Aorta (tissue), 5 donors: ENCODE measurements around the gene RFTN1. TPM values are rescaled to one million over a fixed set of nuclear protein-coding genes. Genes with fewer than 3 reads are reported as not detected.

Experiments
- ATAC-seq: fragments of 200-7000 bp; cut with Tn5 transposase; one replicate; pipeline ENCODE4 v1.9.1; 2022; ENCODE audit warnings: moderate library complexity; ENCODE audit not compliant: low FRiP score
- DNase-seq, 2 donors: peaks; one replicate each; pipeline ENCODE4 v3.0.0-alpha.2; 2020
- H3K27ac ChIP-seq, 2 donors: one replicate each; pipeline ENCODE4 v1.5.1; 2013; ENCODE audit warnings: low read length in 2 of 2, mild to moderate bottlenecking in 2 of 2, moderate library complexity in 2 of 2, control low read depth in 1 of 2, inconsistent platforms in 1 of 2, low read depth in 1 of 2
- H3K27me3 ChIP-seq, 2 donors: one replicate each; pipeline ENCODE4 v1.6.1; 2013; ENCODE audit warnings: control low read depth in 1 of 2, low read length in 1 of 2, mild to moderate bottlenecking in 1 of 2, moderate library complexity in 1 of 2; ENCODE audit not compliant: insufficient read depth in 2 of 2, control insufficient read depth in 1 of 2
- H3K36me3 ChIP-seq, 2 donors: one replicate each; pipeline ENCODE4 v1.6.1; 2013; ENCODE audit warnings: control low read depth in 1 of 2, low read length in 1 of 2, mild to moderate bottlenecking in 1 of 2; ENCODE audit not compliant: insufficient read depth in 2 of 2, control insufficient read depth in 1 of 2
- H3K4me1 ChIP-seq, 2 donors: one replicate each; pipeline ENCODE4 v1.6.1; 2013; ENCODE audit warnings: low read length in 2 of 2, control low read depth in 1 of 2, mild to moderate bottlenecking in 1 of 2, moderate library complexity in 1 of 2; ENCODE audit not compliant: insufficient read depth in 2 of 2, control insufficient read depth in 1 of 2
- H3K4me3 ChIP-seq, 2 donors: one replicate each; pipeline ENCODE4 v1.5.1; 2013; ENCODE audit warnings: low read length in 2 of 2, control low read depth in 1 of 2, mild to moderate bottlenecking in 1 of 2
- H3K9me3 ChIP-seq: one replicate; pipeline ENCODE4 v1.6.1; 2013; ENCODE audit warnings: mild to moderate bottlenecking, low read length; ENCODE audit not compliant: control insufficient read depth
- WGBS, 2 donors: extraction: QIAGEN DNeasy Blood & Tissue Kit; methylation state at CpG; one replicate each; pipeline ENCODE4 v1.1.7; 2013; 5-methylcytosine and 5-hydroxymethylcytosine counted together
- intact Hi-C, 2 donors: fragments of 100-400 bp; cut with DNase I; formaldehyde crosslinking; loops; one replicate each; pipeline versions ENCODE4 v1.14.2 to v1.15.0; 2022
- polyA plus RNA-seq, 2 donors: library from polyadenylated mRNA; stranded (reverse); fragments of 200-250 nt; gene quantifications; one replicate each; pipeline ENCODE4 v1.2.3, GENCODE V29; 2013
- total RNA-seq, 2 donors: library from RNA; stranded (reverse); fragmentation: NEBNext Ultra II Directional; extraction: Animal tissue kit (Norgen Biotek cat#: 25700); gene quantifications; one replicate each; pipeline ENCODE4 v1.2.1, GENCODE V29; 2021
- donor health status: healthy with polysubstance abuse.
- donor health status: Bipolar disorder and iron deficiency.
- donor health status: DM: no; HTN: no; CAD: no.
- donor health status: DM: no; HTN: no; CAD: no.
- donor health status: DM: yes; HTN: yes; CAD: no.

Gene RFTN1
- total and polyA plus RNA-seq, 4 donors: 12.7 to 119 (median 59.4) TPM

DNA sequence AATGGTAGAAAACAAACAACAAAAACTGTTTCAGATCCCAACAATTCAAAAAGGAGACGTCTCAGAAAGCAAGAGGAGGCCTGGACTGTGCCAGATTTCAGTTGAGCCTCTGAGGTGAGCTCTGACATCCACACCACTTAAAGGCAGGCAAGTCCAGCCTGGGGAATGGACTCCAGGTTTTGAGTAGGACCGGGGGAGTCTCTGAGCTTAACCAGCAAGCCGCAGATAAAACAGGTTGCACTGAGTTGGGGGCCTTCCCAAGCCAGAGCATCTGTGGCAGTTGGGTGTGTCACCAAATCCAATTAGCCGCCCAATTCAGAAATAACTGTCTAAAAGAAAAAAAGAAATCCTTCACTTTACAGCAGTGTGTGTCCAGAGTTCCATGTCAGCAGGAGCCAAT lies 193.8 kb downstream of the RFTN1 start:
- intact Hi-C loops: no loop called here
- Histone ChIP-seq H3K4me1 (no peaks in the 10 kb centered on the region), H3K27me3 (no peaks in the 10 kb centered on the region), H3K9me3 (no peaks in the 10 kb centered on the region), H3K36me3 (peaks cover 3 to 12% of the 10 kb centered on the region in 2 donors), H3K4me3 (no peak overlapping the region), H3K27ac (no peak overlapping the region)
- no peak for DNase-seq
- ATAC-seq: no peak
- 91 to 95% methylated on average over 4 of the region's 4 CpGs for WGBS, 2 donors

DNA sequence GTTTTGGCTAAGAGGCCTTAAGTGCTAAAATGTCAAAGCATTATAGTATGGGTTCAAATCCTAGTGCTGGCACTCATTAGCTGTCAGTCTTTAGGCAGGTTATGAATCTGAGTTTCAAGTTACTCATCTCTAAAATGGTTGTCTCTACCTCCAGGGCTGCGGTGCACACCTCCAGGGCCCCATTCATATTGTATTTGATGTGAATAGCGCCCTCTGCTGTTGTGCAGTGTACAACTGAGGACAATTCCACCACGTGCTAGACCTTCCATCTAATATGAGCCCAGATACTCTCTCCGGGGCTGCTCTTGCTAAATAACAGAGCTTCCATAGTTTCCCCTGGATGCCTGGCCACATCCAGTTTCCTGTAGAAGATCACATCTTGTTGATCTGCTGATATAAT lies 194.2 kb downstream of the RFTN1 start:
- no peaks in the 10 kb centered on the region for H3K4me1 ChIP-seq
- no peak overlapping the region for H3K27ac ChIP-seq
- peaks cover 3 to 12% of the 10 kb centered on the region in 2 donors for H3K36me3 ChIP-seq

DNA sequence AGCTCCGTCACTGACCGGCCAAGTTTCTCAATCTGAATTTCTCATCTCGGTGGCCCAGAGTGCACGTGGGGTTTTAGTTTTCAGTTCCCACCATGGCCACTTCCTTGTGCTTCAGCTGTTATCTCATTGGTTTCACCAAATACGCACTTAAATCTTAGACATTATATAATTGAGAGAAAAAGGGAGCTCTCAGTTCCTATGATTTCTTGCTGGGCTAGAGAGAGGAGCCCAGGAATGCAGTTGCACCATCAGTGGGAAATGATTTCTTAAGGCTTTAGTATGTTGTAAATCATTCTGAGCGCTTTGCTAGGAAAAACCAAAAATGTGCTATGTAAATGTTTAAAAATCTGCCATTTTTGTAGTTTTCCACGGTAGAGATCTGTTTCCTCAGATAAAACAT lies 195.3 kb downstream of the RFTN1 start:
- H3K4me1 ChIP-seq: no peaks in the 10 kb centered on the region
- H3K27me3 ChIP-seq: no peaks in the 10 kb centered on the region
- intact Hi-C loops: no loop called here
- H3K36me3 ChIP-seq: peaks cover 3 to 10% of the 10 kb centered on the region in 2 donors
- no peaks in the 10 kb centered on the region for H3K9me3 ChIP-seq
- H3K27ac ChIP-seq: no peak overlapping the region
- DNase-seq (no peak), ATAC-seq (no peak)
- no peak overlapping the region for H3K4me3 ChIP-seq
- 62 to 78% methylated on average over 7 of the region's 7 CpGs for WGBS, 2 donors

More for the DNA sequence above, 194.2 kb downstream of the RFTN1 start:
- intact Hi-C loops: no loop called here
- Histone ChIP-seq H3K4me3 (no peak overlapping the region), H3K27me3 (no peaks in the 10 kb centered on the region), H3K9me3 (no peaks in the 10 kb centered on the region)
- no peak for DNase-seq
- ATAC-seq: no peak
- WGBS, 2 donors: 66 to 75% methylated on average over 4 of the region's 4 CpGs

DNA sequence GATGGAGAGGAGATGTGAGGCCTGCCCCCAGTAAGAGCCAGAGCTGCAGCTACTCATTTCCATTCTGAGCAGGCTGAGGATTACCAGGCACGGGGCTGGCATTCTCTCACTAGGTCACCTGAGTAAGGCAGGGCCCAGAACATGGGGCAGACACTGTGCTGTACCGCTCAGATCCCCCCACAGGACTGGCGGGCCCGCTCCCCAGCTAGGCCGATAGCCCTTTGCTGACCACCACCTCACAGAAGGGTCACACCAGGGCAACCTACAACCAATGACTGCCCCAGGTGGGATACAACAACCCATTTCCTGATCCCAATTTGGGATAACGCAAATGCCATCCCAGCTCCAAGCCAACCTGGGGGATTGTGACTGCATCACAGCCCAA lies 195.9 kb downstream of the RFTN1 start:
- no peak for ATAC-seq
- intact Hi-C loops: no loop called here

DNA sequence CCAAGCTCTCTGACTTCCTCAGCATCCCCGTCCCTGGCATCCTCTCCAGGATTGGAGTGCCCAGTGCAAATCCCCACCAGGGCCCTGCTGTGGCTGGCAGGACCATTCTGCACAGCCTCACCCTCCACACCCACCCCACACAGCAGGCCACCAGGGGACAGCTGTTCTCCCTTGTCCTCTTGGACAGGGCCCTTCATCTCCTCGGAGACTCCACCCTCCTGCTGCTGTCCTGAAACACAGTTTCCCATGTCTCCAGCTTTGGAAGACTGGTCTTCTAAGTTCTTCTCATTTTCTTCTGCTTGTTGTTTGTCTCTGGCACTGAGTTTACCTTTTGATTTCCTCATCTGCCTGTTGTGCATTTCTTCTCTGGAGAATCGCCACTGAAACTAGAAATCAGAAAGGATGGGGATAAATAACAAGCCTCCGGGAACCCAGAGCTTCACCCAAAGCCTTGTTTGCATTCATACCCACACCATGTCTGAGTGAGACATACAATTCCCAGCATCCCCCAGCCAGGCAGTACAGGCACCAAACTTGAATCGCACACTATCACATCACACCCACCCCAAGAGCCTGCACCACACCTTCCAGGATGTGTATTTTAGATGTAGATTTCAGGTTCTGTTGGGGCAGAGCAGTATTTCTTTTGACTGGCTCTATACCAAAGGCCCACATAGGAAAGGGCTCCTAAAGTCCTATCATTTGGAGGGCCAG lies 196.5 kb downstream of the RFTN1 start:
- Histone ChIP-seq H3K27ac (no peak overlapping the region), H3K27me3 (no peaks in the 10 kb centered on the region), H3K4me1 (no peaks in the 10 kb centered on the region), H3K9me3 (no peaks in the 10 kb centered on the region), H3K4me3 (no peak overlapping the region), H3K36me3 (peaks cover 3 to 6% of the 10 kb centered on the region in 2 donors)
- intact Hi-C loops: no loop called here
- no peak for ATAC-seq
- WGBS, 2 donors: 93% methylated on average over 5 of the region's 5 CpGs
- DNase-seq: no peak

More for the DNA sequence above, 195.9 kb downstream of the RFTN1 start:
- Histone ChIP-seq H3K36me3 (peaks cover 3 to 8% of the 10 kb centered on the region in 2 donors), H3K4me3 (no peak overlapping the region), H3K27me3 (no peaks in the 10 kb centered on the region), H3K27ac (no peak overlapping the region), H3K4me1 (no peaks in the 10 kb centered on the region), H3K9me3 (no peaks in the 10 kb centered on the region)
- WGBS, 2 donors: 96 to 97% methylated on average over 6 of the region's 6 CpGs
- no peak for DNase-seq

DNA sequence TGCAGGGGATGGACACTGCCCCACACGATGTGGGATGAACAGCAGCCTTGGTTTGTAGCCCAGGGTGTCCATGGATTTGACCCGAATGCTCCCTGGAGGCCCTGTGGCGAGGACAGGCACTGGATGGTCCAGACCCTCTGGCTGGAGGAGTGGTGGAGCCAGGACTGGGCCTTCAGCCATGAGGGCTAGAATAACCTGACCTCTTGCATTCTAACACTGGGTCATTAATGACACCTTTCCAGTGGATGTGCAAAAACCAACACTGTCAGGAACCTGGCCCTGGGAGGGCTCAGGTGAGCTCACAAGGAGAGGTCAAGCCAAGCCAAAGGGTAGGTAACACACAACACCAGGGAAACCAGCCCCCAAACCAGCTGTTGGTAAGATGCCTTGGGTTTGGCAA lies 197.1 kb downstream of the RFTN1 start:
- DNase-seq: no peak
- no peak for ATAC-seq
- Histone ChIP-seq H3K4me3 (no peak overlapping the region), H3K4me1 (no peaks in the 10 kb centered on the region), H3K9me3 (no peaks in the 10 kb centered on the region), H3K27me3 (no peaks in the 10 kb centered on the region), H3K27ac (no peak overlapping the region), H3K36me3 (peaks cover 3 to 6% of the 10 kb centered on the region in 2 donors)
- intact Hi-C loops: no loop called here
- 88 to 94% methylated on average over 3 of the region's 3 CpGs for WGBS, 2 donors

DNA sequence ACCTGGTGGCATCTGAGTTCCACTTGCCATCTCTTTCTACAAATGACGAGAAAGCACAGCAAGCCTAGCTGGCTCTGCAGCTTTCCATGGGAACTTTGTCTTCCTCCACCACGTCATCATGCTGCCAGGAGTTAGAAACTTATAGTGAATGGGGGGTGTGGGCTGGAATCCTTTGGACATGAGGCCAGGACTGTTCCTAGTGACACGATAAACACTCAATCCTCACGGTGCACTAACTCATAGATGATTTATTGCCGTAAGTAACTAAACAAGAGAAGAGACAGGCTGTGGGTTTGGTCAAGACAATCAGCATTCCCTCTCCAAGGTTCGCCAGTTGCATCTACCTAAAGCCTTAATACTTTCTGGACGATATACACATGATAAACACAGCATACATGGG lies 197.9 kb downstream of the RFTN1 start:
- WGBS, 2 donors: 79 to 84% methylated on average over 7 of the region's 7 CpGs
- Histone ChIP-seq H3K4me3 (no peak overlapping the region), H3K36me3 (peaks cover 3 to 6% of the 10 kb centered on the region in 2 donors), H3K27ac (no peak overlapping the region), H3K4me1 (no peaks in the 10 kb centered on the region), H3K27me3 (no peaks in the 10 kb centered on the region), H3K9me3 (no peaks in the 10 kb centered on the region)
- DNase-seq: no peak
- intact Hi-C loops: no loop called here
- ATAC-seq: no peak

DNA sequence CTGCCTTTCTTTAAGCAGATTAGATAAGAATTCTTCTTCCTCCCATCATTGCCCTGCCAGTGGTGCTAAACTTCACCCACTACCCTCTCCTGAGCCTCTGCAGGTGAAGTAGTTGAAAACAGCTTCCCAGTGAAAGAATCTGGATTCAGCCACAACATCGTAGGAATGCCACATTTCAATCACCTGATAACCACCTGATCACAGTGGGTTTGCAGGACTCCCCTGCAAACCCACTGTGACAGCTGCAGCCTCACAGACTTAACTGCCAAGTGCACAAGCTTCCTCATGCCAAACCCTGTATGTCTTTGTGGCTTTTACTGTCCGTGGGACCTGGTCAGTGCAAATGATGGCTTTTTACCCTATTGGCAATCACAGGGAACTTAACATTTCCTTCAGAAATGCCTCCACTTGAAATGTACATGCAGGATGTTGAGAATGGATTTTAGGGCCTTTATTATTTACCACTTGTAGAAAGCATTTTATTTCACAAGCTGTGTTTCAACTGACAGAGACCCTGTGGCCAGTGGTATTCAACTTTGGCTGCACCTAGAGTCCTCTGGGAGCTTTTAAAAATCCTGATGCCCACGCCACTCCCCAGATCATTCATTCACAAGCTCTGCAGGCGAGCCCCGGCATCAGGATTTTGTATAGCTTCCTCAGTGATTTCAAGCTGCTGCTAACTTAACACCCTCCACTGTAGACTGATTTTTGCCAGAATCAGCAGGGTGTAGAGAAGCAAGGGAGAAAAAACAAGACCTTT lies 199.4 kb downstream of the RFTN1 start:
- DNase-seq (no peak), ATAC-seq (no peak)
- H3K9me3 ChIP-seq: no peaks in the 10 kb centered on the region
- H3K4me1 ChIP-seq: no peaks in the 10 kb centered on the region
- no peak overlapping the region for H3K27ac ChIP-seq
- no peaks in the 10 kb centered on the region for H3K27me3 ChIP-seq
- 87 to 94% methylated on average over 5 of the region's 5 CpGs for WGBS, 2 donors
- peaks cover 3 to 6% of the 10 kb centered on the region in 2 donors for H3K36me3 ChIP-seq
- H3K4me3 ChIP-seq: no peak overlapping the region
- intact Hi-C loops: no loop called here

DNA sequence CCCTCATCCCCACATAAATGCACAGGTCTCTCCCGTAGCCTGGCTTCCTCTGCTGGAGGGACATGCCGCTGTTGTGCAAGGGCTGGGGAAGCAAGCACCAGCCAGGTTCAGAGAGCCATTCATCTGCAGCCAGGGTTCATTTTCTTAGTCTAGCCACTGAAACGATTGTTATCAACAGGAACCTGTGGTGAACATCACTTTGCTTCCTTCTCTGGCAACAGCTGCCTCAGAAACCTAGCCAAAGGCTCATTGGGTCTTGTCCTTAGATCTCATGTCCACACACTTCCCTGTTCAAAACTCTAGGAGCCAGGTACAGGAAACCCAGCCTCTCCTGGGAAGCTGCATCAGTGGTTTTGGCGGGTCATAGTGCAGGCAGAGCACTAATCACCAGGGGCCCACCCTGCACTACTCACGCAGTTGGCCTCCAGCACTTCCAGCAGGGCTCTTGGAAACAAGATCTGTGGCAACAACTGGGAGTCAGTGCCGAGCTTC lies 201.5 kb downstream of the RFTN1 start:
- 75 to 79% methylated on average over 6 of the region's 6 CpGs for WGBS, 2 donors

More for the DNA sequence above, 201.5 kb downstream of the RFTN1 start:
- Histone ChIP-seq H3K27ac (no peak overlapping the region), H3K4me3 (no peak overlapping the region), H3K9me3 (no peaks in the 10 kb centered on the region), H3K27me3 (no peaks in the 10 kb centered on the region), H3K36me3 (peaks cover 0 to 3% of the 10 kb centered on the region in 2 donors), H3K4me1 (no peaks in the 10 kb centered on the region)
- ATAC-seq (peak; percentile 75), DNase-seq (peak in 1 of 2 donors; percentile 78)
- intact Hi-C loops: no loop called here
